VCaP (cell line): ENCODE measurements around the gene MAGEB17.

ENCODE experiments used
- H3K27ac ChIP-seq: fragments of 450-650 bp; 2 replicates; pipeline ENCODE4 v1.5.1; 2017
- TF ChIP-seq, protein P1 (sequence below): fragments of 450-650 bp; conservative IDR thresholded peaks from 2 replicates; pipeline ENCODE4 v1.5.1; 2017; ENCODE audit warnings: mild to moderate bottlenecking, moderate library complexity

MAGEB17 gene

DNA sequence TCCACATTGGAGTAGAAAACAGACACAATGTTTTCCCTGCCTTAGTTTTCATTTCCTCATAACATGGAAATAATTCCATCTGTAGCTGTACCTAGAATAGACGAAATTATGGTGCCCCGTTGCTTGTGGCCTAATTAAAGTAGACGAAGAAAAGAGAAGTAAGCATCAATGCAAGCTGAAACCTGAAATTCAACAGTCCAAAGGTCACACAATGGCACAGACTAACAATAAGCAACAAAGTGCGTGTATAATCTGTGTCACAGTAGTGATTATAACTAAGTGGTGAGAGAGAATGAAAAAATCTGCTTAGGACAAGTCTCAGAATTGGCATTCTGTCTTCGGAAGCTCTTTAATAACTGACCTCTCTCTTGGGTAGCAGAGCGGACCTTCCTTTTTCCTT, 24.3 kb downstream of the MAGEB17 start:
- H3K27ac ChIP-seq, result no peak overlapping the region
- TF ChIP-seq, protein P1, sequence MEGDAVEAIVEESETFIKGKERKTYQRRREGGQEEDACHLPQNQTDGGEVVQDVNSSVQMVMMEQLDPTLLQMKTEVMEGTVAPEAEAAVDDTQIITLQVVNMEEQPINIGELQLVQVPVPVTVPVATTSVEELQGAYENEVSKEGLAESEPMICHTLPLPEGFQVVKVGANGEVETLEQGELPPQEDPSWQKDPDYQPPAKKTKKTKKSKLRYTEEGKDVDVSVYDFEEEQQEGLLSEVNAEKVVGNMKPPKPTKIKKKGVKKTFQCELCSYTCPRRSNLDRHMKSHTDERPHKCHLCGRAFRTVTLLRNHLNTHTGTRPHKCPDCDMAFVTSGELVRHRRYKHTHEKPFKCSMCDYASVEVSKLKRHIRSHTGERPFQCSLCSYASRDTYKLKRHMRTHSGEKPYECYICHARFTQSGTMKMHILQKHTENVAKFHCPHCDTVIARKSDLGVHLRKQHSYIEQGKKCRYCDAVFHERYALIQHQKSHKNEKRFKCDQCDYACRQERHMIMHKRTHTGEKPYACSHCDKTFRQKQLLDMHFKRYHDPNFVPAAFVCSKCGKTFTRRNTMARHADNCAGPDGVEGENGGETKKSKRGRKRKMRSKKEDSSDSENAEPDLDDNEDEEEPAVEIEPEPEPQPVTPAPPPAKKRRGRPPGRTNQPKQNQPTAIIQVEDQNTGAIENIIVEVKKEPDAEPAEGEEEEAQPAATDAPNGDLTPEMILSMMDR, result no peak

DNA sequence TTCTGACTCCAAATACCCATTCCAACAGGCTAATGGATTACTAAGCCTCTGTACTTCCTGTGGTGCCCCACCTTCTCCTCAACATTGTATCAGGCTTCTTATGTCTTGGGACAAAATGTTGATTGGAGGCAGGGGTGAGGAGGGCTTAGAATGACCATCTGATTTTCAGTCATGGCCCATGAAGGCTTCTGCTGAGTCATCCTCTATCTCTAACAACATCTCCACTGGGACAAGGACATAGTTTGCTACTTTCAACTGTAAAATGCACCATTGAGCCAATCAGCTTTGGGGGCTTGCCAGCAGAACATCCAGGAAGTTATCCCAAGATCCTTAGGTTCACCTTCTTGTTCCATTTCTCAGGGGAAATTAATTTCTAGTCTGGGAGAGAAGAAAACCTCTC, 29.5 kb downstream of the MAGEB17 start:
- TF ChIP-seq, protein P1, result no peak
- no peak overlapping the region for H3K27ac ChIP-seq

DNA sequence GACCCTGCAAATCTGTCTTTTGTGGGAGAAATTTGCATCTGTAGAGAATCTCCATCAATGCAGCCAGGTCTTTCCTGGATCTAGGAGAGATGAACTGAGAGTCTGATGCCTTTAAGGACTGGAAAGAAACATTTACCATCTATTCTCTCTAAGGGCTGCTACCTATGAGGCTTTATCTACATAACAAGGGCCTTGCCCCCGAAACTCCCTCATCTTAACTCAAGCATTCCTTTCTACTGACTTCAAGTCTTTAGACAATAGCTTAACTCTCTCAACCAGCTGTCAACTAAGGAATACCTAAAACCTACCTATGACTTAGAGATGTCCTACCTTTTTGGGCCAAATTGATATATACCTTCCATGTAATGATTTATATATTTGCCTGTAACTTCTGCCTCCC, 32.1 kb downstream of the MAGEB17 start:
- H3K27ac ChIP-seq, result no peak overlapping the region

DNA sequence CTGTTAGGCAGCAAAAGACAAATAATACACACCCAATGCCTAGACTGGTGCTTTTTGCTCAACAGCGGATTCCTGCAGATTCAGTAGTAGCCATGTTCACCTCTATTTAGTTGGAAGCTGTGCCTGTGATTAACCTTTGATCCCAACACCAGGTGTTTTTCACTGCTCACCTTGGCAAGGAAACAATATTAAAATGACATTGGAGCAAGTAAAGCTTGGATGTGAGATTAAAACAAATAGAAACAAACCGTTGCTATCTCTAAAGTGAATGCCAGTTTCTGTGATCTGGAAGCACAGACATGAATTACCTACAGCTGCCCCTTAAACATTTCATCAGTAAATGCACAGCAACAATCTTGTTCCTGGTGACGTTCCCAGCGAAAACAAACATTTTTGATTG, 35.7 kb downstream of the MAGEB17 start:
- no peak overlapping the region for H3K27ac ChIP-seq
- TF ChIP-seq, protein P1, result no peak

More for the DNA sequence above, 32.1 kb downstream of the MAGEB17 start:
- TF ChIP-seq, protein P1, result no peak

DNA sequence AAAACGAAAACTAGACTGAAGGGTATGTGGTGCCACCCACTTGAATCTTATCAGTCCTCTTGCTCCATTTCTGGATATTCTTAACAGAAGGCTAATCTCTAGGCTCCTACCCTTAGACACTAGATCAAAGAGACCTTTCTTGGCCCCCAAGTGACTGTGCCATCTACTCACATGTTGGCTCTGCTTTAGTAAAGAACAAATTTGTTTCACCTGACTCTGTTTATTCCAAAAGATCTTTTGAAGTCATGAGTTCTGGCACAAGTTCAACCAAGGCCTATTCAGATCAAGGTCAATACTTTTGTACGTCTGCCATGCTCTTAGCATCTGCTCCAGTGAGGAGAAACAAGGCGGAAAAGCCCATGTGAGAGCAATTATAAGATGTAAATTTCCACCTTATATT, 37.3 kb downstream of the MAGEB17 start:
- TF ChIP-seq, protein P1, result no peak
- no peak overlapping the region for H3K27ac ChIP-seq

DNA sequence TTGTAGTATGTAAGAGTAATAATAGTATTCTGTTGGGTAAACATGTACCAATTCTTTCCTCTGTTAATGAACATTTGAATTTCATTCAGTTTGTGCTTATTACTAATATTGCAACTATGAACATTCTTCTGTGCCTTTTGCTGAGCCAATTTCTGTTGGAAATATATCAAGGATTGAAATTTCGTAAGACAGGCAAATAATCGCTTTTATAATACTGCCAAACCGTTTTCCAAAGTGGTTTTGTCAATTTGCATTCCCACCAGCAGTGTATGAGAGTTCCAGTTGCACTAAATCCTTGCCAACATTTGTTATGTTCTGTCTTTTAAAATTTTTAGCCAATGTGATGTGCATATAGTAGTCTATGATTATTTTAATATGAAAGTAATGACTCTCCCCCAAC, 38.6 kb downstream of the MAGEB17 start:
- H3K27ac ChIP-seq, result no peak overlapping the region
- TF ChIP-seq, protein P1, result no peak

DNA sequence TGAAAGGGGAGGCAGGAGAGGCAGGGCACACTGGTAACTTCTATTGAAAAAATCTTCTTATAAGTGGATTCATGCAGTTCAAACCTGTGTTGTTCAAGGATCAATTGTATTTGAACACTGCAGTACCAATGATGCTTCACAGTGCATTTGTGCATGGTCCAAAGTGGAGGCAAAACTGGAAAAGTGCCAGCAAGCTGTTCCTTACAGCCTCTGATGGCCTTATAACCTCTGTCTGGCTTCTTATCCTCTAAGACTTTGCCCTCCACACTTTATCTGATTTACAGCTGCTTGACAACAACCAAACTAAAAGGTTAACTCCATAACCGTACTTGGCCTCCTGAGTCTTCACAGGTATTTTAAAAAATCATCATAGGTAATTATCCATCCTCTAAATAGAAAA, 40.4 kb downstream of the MAGEB17 start:
- no peak overlapping the region for H3K27ac ChIP-seq
- TF ChIP-seq, protein P1, result no peak

DNA sequence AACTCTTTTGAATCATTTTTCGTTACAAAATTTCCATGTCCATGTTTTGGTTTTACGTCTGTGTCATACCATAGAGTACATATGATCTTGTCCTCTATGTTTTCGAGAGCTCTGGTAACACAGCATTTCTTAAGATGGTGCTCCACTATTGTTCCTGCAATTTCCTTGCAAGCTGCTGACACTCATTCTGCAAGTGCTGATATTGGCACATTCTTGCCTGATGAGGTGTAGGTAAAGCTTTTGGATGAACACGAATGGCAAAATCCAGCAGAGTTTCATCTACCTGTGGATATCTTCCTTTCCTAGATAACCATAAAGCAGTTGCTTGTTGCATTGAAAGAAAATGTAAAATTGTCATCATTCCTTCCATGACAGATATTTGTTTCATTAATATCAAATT, 41.3 kb downstream of the MAGEB17 start:
- TF ChIP-seq, protein P1, result no peak
- H3K27ac ChIP-seq, result no peak overlapping the region
